Activated T-cell treated with anti-CD3 and anti-CD28 coated beads, Interleukin-2, amount 50 U/mL, for 24 hours (primary cell): ENCODE measurements around the gene GSTM2.

ENCODE experiments used
- DNase-seq: peaks from one replicate; pipeline ENCODE4 v3.0.0-alpha.2; 2020
- H3K27ac Mint-ChIP-seq: 2 replicates; pipeline ENCODE4 v1.8.0; 2020; ENCODE audit warnings: mild to moderate bottlenecking, mixed read lengths
- H3K27me3 Mint-ChIP-seq: 2 replicates; pipeline ENCODE4 v1.8.0; 2020; ENCODE audit warnings: mixed read lengths
- H3K36me3 Mint-ChIP-seq: 2 replicates; pipeline ENCODE4 v1.8.0; 2020; ENCODE audit warnings: low read depth, mixed read lengths
- H3K4me1 Mint-ChIP-seq: 2 replicates; pipeline ENCODE4 v1.8.0; 2020; ENCODE audit warnings: low read depth, mixed read lengths
- H3K4me3 Mint-ChIP-seq: 2 replicates; pipeline ENCODE4 v1.8.0; 2020; ENCODE audit warnings: mild to moderate bottlenecking, moderate library complexity, mixed read lengths
- H3K9me3 Mint-ChIP-seq: 2 replicates; pipeline ENCODE4 v1.8.0; 2020; ENCODE audit warnings: mixed read lengths

The GSTM2 gene

GRCh38 chr1:109667452-109668122 lies at the start of gene GSTM2:
TSS of gene GSTM2 (plus strand) at chr1:109668057. CDS start at chr1:109668116, 59 bp downstream.
- Mint-ChIP-seq H3K36me3 (no peaks in the 10 kb centered on the region), H3K4me1 (peaks cover 23% of the 10 kb centered on the region), H3K4me3 (peak within 1 kb of the TSS; percentile 77), H3K9me3 (no peaks in the 10 kb centered on the region), H3K27me3 (no peaks in the 10 kb centered on the region), H3K27ac (peak within 1 kb of the TSS; percentile 38)
- DNase-seq, result peak; percentile 89

- Mint-ChIP-seq H3K4me1 (peaks cover 64% of the 10 kb centered on the region), H3K27ac (peak overlapping the region; percentile 98), H3K27me3 (no peaks in the 10 kb centered on the region), H3K9me3 (no peaks in the 10 kb centered on the region), H3K4me3 (peak overlapping the region; percentile 98), H3K36me3 (peaks cover 29% of the 10 kb centered on the region)
- DNase-seq, result no peak
These were observed 48.9 kb upstream of the GSTM2 start for GRCh38 chr1:109618661-109619575.

GRCh38 chr1:109619576-109620400 lies 48.1 kb upstream of the GSTM2 start, which contains the start of the genes AMPD2 and GNAT2:
TSS of gene AMPD2 (plus strand) at chr1:109619837. CDS start at chr1:109621176, 1,339 bp downstream.
TSS of gene GNAT2 (minus strand) at chr1:109619616. CDS start at chr1:109612870, 6,746 bp downstream.
- DNase-seq, result peak; percentile 87
- Mint-ChIP-seq H3K4me1 (peaks cover 72% of the 10 kb centered on the region), H3K9me3 (no peaks in the 10 kb centered on the region), H3K27ac (peak within 1 kb of the TSS; percentile 98), H3K4me3 (peak within 1 kb of the TSS; percentile 98), H3K27me3 (no peaks in the 10 kb centered on the region), H3K36me3 (peaks cover 29% of the 10 kb centered on the region)

GRCh38 chr1:109620401-109620791 lies 47.5 kb upstream of the GSTM2 start:
- no peaks in the 10 kb centered on the region for H3K9me3 Mint-ChIP-seq
- H3K27me3 Mint-ChIP-seq, result no peaks in the 10 kb centered on the region
- DNase-seq, result no peak
- peak overlapping the region; percentile 98 for H3K27ac Mint-ChIP-seq
- peaks cover 32% of the 10 kb centered on the region for H3K36me3 Mint-ChIP-seq
- H3K4me3 Mint-ChIP-seq, result peak overlapping the region; percentile 98
- H3K4me1 Mint-ChIP-seq, result peaks cover 73% of the 10 kb centered on the region

- DNase-seq, result peak; percentile 96
- H3K9me3 Mint-ChIP-seq, result no peaks in the 10 kb centered on the region
- peak overlapping the region; percentile 98 for H3K4me3 Mint-ChIP-seq
- peaks cover 69% of the 10 kb centered on the region for H3K4me1 Mint-ChIP-seq
- peaks cover 36% of the 10 kb centered on the region for H3K36me3 Mint-ChIP-seq
- H3K27ac Mint-ChIP-seq, result peak overlapping the region; percentile 98
- no peaks in the 10 kb centered on the region for H3K27me3 Mint-ChIP-seq
These were observed 47.0 kb upstream of the GSTM2 start for GRCh38 chr1:109620841-109621286.

GRCh38 chr1:109621379-109622136 lies 46.3 kb upstream of the GSTM2 start:
- Mint-ChIP-seq H3K27ac (peak overlapping the region; percentile 98), H3K4me1 (peaks cover 64% of the 10 kb centered on the region)

GRCh38 chr1:109622137-109622892 lies 45.5 kb upstream of the GSTM2 start:
- Mint-ChIP-seq H3K27ac (peak overlapping the region; percentile 90), H3K4me3 (peak overlapping the region; percentile 98), H3K4me1 (peaks cover 57% of the 10 kb centered on the region), H3K36me3 (peaks cover 51% of the 10 kb centered on the region), H3K9me3 (no peaks in the 10 kb centered on the region), H3K27me3 (no peaks in the 10 kb centered on the region)
- DNase-seq, result no peak

More at GRCh38 chr1:109621379-109622136, 46.3 kb upstream of the GSTM2 start:
- H3K27me3 Mint-ChIP-seq, result no peaks in the 10 kb centered on the region
- peak overlapping the region; percentile 98 for H3K4me3 Mint-ChIP-seq
- no peaks in the 10 kb centered on the region for H3K9me3 Mint-ChIP-seq
- peaks cover 43% of the 10 kb centered on the region for H3K36me3 Mint-ChIP-seq
- no peak for DNase-seq

- no peak for DNase-seq
These were observed 45.0 kb upstream of the GSTM2 start for GRCh38 chr1:109622895-109623294.

GRCh38 chr1:109623601-109624161 lies 44.2 kb upstream of the GSTM2 start:
- DNase-seq, result no peak
- Mint-ChIP-seq H3K27me3 (no peaks in the 10 kb centered on the region), H3K27ac (peak overlapping the region; percentile 90), H3K4me1 (peaks cover 49% of the 10 kb centered on the region), H3K4me3 (peak overlapping the region; percentile 46), H3K9me3 (no peaks in the 10 kb centered on the region), H3K36me3 (peaks cover 64% of the 10 kb centered on the region)

More at GRCh38 chr1:109622895-109623294, 45.0 kb upstream of the GSTM2 start:
- Mint-ChIP-seq H3K36me3 (peaks cover 57% of the 10 kb centered on the region), H3K27ac (peak overlapping the region; percentile 90), H3K4me3 (peak overlapping the region; percentile 98), H3K9me3 (no peaks in the 10 kb centered on the region), H3K4me1 (peaks cover 51% of the 10 kb centered on the region), H3K27me3 (no peaks in the 10 kb centered on the region)

GRCh38 chr1:109624201-109625010 lies 43.5 kb upstream of the GSTM2 start:
- Mint-ChIP-seq H3K4me1 (peaks cover 43% of the 10 kb centered on the region), H3K4me3 (peak overlapping the region; percentile 46), H3K9me3 (no peaks in the 10 kb centered on the region), H3K36me3 (peaks cover 72% of the 10 kb centered on the region), H3K27ac (peak overlapping the region; percentile 90), H3K27me3 (no peaks in the 10 kb centered on the region)
- DNase-seq, result no peak

- no peak overlapping the region for H3K4me3 Mint-ChIP-seq
- H3K27me3 Mint-ChIP-seq, result no peaks in the 10 kb centered on the region
- no peak for DNase-seq
- peaks cover 42% of the 10 kb centered on the region for H3K4me1 Mint-ChIP-seq
- peak overlapping the region; percentile 50 for H3K27ac Mint-ChIP-seq
- peaks cover 72% of the 10 kb centered on the region for H3K36me3 Mint-ChIP-seq
- no peaks in the 10 kb centered on the region for H3K9me3 Mint-ChIP-seq
These were observed 42.7 kb upstream of the GSTM2 start for GRCh38 chr1:109625176-109625575.
